HG02610 (cell line): ENCODE results near the gene EIF4EBP3.

Source experiments
- ATAC-seq: cut with Tn5 transposase; IDR thresholded peaks from one replicate; pipeline ENCODE4 v1.9.1; 2021; ENCODE audit warnings: mild to moderate bottlenecking, moderate library complexity; ENCODE audit not compliant: unreplicated experiment

The EIF4EBP3 gene

GRCh38 chr5:140556438-140556837 is 9.0 kb downstream of the EIF4EBP3 start:
- ATAC-seq = no peak

GRCh38 chr5:140557136-140557805 is 9.8 kb downstream of the EIF4EBP3 start, which contains the start of gene SRA1:
Gene SRA1, minus strand, starts transcription at chr5:140557473. Its CDS starts 21 bp downstream, at chr5:140557452.
- peak; percentile 95 for ATAC-seq

- ATAC-seq = no peak
These were observed 10.5 kb downstream of the EIF4EBP3 start for GRCh38 chr5:140557965-140558364.

- ATAC-seq = no peak
These were observed 11.1 kb downstream of the EIF4EBP3 start for GRCh38 chr5:140558542-140558941.

GRCh38 chr5:140560227-140560626 is 12.8 kb downstream of the EIF4EBP3 start:
- no peak for ATAC-seq

- no peak for ATAC-seq
These were observed 14.5 kb downstream of the EIF4EBP3 start for GRCh38 chr5:140561753-140562523.

GRCh38 chr5:140563596-140563995 is 16.1 kb downstream of the EIF4EBP3 start:
- ATAC-seq = no peak

- peak; percentile 87 for ATAC-seq
These were observed 16.9 kb downstream of the EIF4EBP3 start, which contains the start of the genes APBB3 and SLC35A4 for GRCh38 chr5:140564196-140565023. Gene APBB3, minus strand, starts transcription at chr5:140564598. Its CDS starts 353 bp downstream, at chr5:140564245. Gene SLC35A4, plus strand, starts transcription at chr5:140564828. Its CDS starts 2,342 bp downstream, at chr5:140567170.

- peak; percentile 1 for ATAC-seq
These were observed 17.7 kb downstream of the EIF4EBP3 start for GRCh38 chr5:140565024-140565779.

GRCh38 chr5:140565780-140566095 is 18.3 kb downstream of the EIF4EBP3 start:
- ATAC-seq = no peak

GRCh38 chr5:140566665-140567064 is 19.2 kb downstream of the EIF4EBP3 start:
- no peak for ATAC-seq

GRCh38 chr5:140567136-140567818 is 19.8 kb downstream of the EIF4EBP3 start:
- no peak for ATAC-seq

- no peak for ATAC-seq
These were observed 20.4 kb downstream of the EIF4EBP3 start for GRCh38 chr5:140567871-140568270.

GRCh38 chr5:140568443-140569063 is 21.1 kb downstream of the EIF4EBP3 start:
- no peak for ATAC-seq

- no peak for ATAC-seq
These were observed 21.7 kb downstream of the EIF4EBP3 start for GRCh38 chr5:140569197-140569596.

GRCh38 chr5:140570058-140570457 is 22.6 kb downstream of the EIF4EBP3 start:
- no peak for ATAC-seq

- no peak for ATAC-seq
These were observed 23.0 kb downstream of the EIF4EBP3 start for GRCh38 chr5:140570488-140570887.

- no peak for ATAC-seq
These were observed 23.6 kb downstream of the EIF4EBP3 start for GRCh38 chr5:140571105-140571504.

- no peak for ATAC-seq
These were observed 26.2 kb downstream of the EIF4EBP3 start for GRCh38 chr5:140573683-140574082.

- no peak for ATAC-seq
These were observed 26.7 kb downstream of the EIF4EBP3 start for GRCh38 chr5:140574165-140574564.
